K562 (cell line): ENCODE measurements around the gene NRP1. TPM values are rescaled to one million over a fixed set of nuclear protein-coding genes. Genes with fewer than 3 reads are reported as not detected.

Experiments
- ATAC-seq: fragments of 200-7000 bp; cut with Tn5 transposase; 3 replicates; pipeline ENCODE4 v1.9.1; 2020; ENCODE audit warnings: moderate library complexity
- BruUV-seq: library from RNA; stranded (reverse); fragments of 400-500 nt; replicated peaks from 2 replicates; lab custom pipeline; 2021; lab: Mats Ljungman, UMichigan
- CTCF ChIA-PET: fragments of 300-600 bp; formaldehyde crosslinking; extraction: SDS; loops from one replicate; lab custom pipeline; 2021; ENCODE audit warnings: low intra/inter-chr PET ratio; lab: Yijun Ruan, JAX
- POLR2A ChIA-PET: fragments of 300-600, 350-650 bp; sonication (Branson Sonifier 250); formaldehyde crosslinking; extraction: SDS; loops from one replicate; lab custom pipeline; 2021; ENCODE audit warnings: antibody characterized with exemption, inconsistent platforms; lab: Yijun Ruan, JAX
- DNase-seq, 4 experiments: peaks; one replicate each; pipeline versions ENCODE4 v3.0.0 to v3.0.0-alpha.2; 2011 to 2018; ENCODE audit warnings: low spot score in 3 of 4, mixed read lengths in 3 of 4; ENCODE audit errors: extremely low read depth in 1 of 4
- FAIRE-seq: peaks from 2 replicates; lab custom pipeline; 2011; peaks lifted over from hg19 to GRCh38; lab: Jason Lieb, UNC
- H2AFZ ChIP-seq: 2 replicates; pipeline ENCODE4 v1.6.0; 2011; ENCODE audit warnings: low read depth, low read length, control low read depth, inconsistent platforms
- H3K27ac ChIP-seq: fragments of 200-600 bp; 3 replicates; pipeline ENCODE4 v1.8.0; 2011; ENCODE audit warnings: low read depth, mild to moderate bottlenecking, control low read depth, inconsistent platforms, low read length, moderate library complexity, mixed read lengths; ENCODE audit errors: extremely low read depth
- H3K27me3 ChIP-seq, 2 experiments: fragments of 300-600 bp in 1 of 2; 2 replicates in 1 of 2; 3 replicates in 1 of 2; pipeline versions ENCODE4 v1.6.0 to v1.8.0; 2011; ENCODE audit warnings: inconsistent platforms in 2 of 2, low read length in 2 of 2, mild to moderate bottlenecking in 1 of 2, mixed read lengths in 1 of 2, moderate library complexity in 1 of 2; ENCODE audit not compliant: control insufficient read depth in 2 of 2, insufficient read depth in 2 of 2
- H3K36me3 ChIP-seq: fragments of 300-600 bp; 3 replicates; pipeline ENCODE4 v1.8.0; 2011; ENCODE audit warnings: mild to moderate bottlenecking, low read length, inconsistent platforms; ENCODE audit not compliant: control insufficient read depth, insufficient read depth
- H3K4me1 ChIP-seq, 2 experiments: fragments of 200-600 bp in 1 of 2; replicated peaks in 1 of 2; 2 replicates in 1 of 2; 3 replicates in 1 of 2; pipeline versions ENCODE4 v1.5.1 to v1.8.0; 2011; ENCODE audit warnings: inconsistent platforms in 2 of 2, low read length in 2 of 2, mild to moderate bottlenecking in 1 of 2, mixed read lengths in 1 of 2, moderate library complexity in 1 of 2; ENCODE audit not compliant: control insufficient read depth in 2 of 2, insufficient read depth in 2 of 2
- H3K4me2 ChIP-seq: 2 replicates; pipeline ENCODE4 v1.6.1; 2011; ENCODE audit warnings: low read length, control low read depth, inconsistent platforms, mixed read lengths; ENCODE audit not compliant: insufficient read depth
- H3K4me3 ChIP-seq: fragments of 200-600 bp; sonication (generic), shearing (Covaris generic); 2 replicates; pipeline ENCODE4 v1.5.1; 2016; ENCODE audit warnings: control low read depth, inconsistent platforms
- H3K79me2 ChIP-seq: fragments of 200-600 bp; 3 replicates; pipeline ENCODE4 v1.8.0; 2011; ENCODE audit warnings: low read length, inconsistent platforms; ENCODE audit not compliant: control insufficient read depth, insufficient read depth
- H3K9ac ChIP-seq, 2 experiments: 2 replicates each; pipeline versions ENCODE4 v1.6.0 to v1.6.1; 2011; ENCODE audit warnings: low read depth in 2 of 2, low read length in 2 of 2, control low read depth in 1 of 2, inconsistent platforms in 1 of 2, mild to moderate bottlenecking in 1 of 2, mixed read lengths in 1 of 2; ENCODE audit not compliant: insufficient read depth in 1 of 2
- H3K9me1 ChIP-seq: one replicate; pipeline ENCODE4 v1.6.0; 2011; ENCODE audit warnings: inconsistent platforms, mild to moderate bottlenecking, low read length, moderate library complexity; ENCODE audit not compliant: control insufficient read depth, insufficient read depth
- H3K9me3 ChIP-seq: replicated peaks from 2 replicates; pipeline ENCODE4 v1.5.1; 2011; ENCODE audit warnings: low read depth, low read length, inconsistent platforms; ENCODE audit not compliant: control insufficient read depth, insufficient read depth
- H4K20me1 ChIP-seq: replicated peaks from 2 replicates; pipeline ENCODE4 v1.6.1; 2011; ENCODE audit warnings: low read length, inconsistent platforms, mixed read lengths; ENCODE audit not compliant: control insufficient read depth, insufficient read depth
- E2F3 ChIP-seq: fragments of 250-450 bp; sonication (Bioruptor Pico); IDR thresholded peaks from 2 replicates; pipeline ENCODE4 v1.4.0; 2020; ENCODE audit warnings: mild to moderate bottlenecking
- E2F5 ChIP-seq: sonication (generic); formaldehyde crosslinking; IDR thresholded peaks from 2 replicates; pipeline ENCODE4 v1.8.0; 2022; ENCODE audit warnings: mild to moderate bottlenecking, missing genetic modification reagents
- EGR1 ChIP-seq: fragments of 450-650 bp; conservative IDR thresholded peaks from 2 replicates; pipeline ENCODE4 v1.6.1; 2017; ENCODE audit warnings: mild to moderate bottlenecking
- MCM5 ChIP-seq: fragments of 450-650 bp; IDR thresholded peaks from 2 replicates; pipeline ENCODE4 v1.6.1; 2016; ENCODE audit warnings: low read depth
- MEF2D ChIP-seq: conservative IDR thresholded peaks from 2 replicates; pipeline ENCODE4 v1.6.1; 2016; ENCODE audit warnings: low read depth, missing genetic modification characterization, missing compliant biosample characterization
- NKRF ChIP-seq: fragments of 450-650 bp; IDR thresholded peaks from 2 replicates; pipeline ENCODE4 v1.6.1; 2016; ENCODE audit warnings: borderline replicate concordance
- SAP30 ChIP-seq: fragments of 200-600 bp; sonication (generic); IDR thresholded peaks from 2 replicates; pipeline ENCODE4 v1.6.1; 2012; ENCODE audit warnings: borderline replicate concordance, low read depth, mild to moderate bottlenecking, moderate library complexity, low read length, control low read depth, inconsistent platforms; ENCODE audit not compliant: insufficient read depth, poor library complexity, severe bottlenecking
- SIN3A ChIP-seq, 2 experiments: fragments of 150-350 bp in 1 of 2; IDR thresholded peaks; 2 replicates each; pipeline ENCODE4 v1.6.1; 2011 to 2016; ENCODE audit warnings: borderline replicate concordance in 2 of 2, low read depth in 2 of 2, low read length in 2 of 2, mild to moderate bottlenecking in 2 of 2, moderate library complexity in 2 of 2; ENCODE audit not compliant: control insufficient read depth in 1 of 2
- STAT5A ChIP-seq: IDR thresholded peaks from 2 replicates; pipeline ENCODE4 v1.6.1; 2012; ENCODE audit warnings: low read length, inconsistent platforms, borderline replicate concordance
- TSC22D4 ChIP-seq: fragments of 450-650 bp; IDR thresholded peaks from 2 replicates; pipeline ENCODE4 v1.6.1; 2016; ENCODE audit warnings: missing genetic modification characterization, missing biosample characterization, control low read depth
- ZNF175 ChIP-seq: fragments of 200-800 bp; sonication (Bioruptor generic); IDR thresholded peaks from 2 replicates; pipeline ENCODE4 v1.6.1; 2016; ENCODE audit warnings: low read depth, mild to moderate bottlenecking, missing genetic modification characterization, missing compliant biosample characterization
- WGBS: fragments of 100-300 bp; shearing (Covaris generic); methylation state at CpG from one replicate; pipeline ENCODE4 v1.1.6; 2016; ENCODE audit warnings: low coverage, mixed read lengths; ENCODE audit not compliant: insufficient coverage; ENCODE audit errors: missing lambda C conversion rate; 5-methylcytosine and 5-hydroxymethylcytosine counted together
- in situ Hi-C: fragments of 300-500 bp; cut with MboI; formaldehyde crosslinking; loops from 4 replicates; pipeline ENCODE4 v1.15.0; 2018; ENCODE audit warnings: inconsistent platforms, mixed read lengths
- intact Hi-C: fragments of 100-400 bp; cut with micrococcal nuclease; formaldehyde crosslinking; loops from 2 replicates; pipeline ENCODE4 v1.14.2; 2022
- polyA plus RNA-seq, 8 experiments: library from polyadenylated mRNA; depleted of rRNA in 4 of 8; stranded (reverse) in 5 of 8; unstranded in 3 of 8; fragments of >200 nt; fragmentation: Nextera tagmentation in 2 of 8; fragmentation: Illumina TruSeq in 1 of 8; extraction: Ambion mirVana in 2 of 8; extraction: Trizol in 1 of 8; gene quantifications; 2 replicates each; pipeline versions ENCODE4 v1.2.1 to v1.2.3, GENCODE V29; 2011 to 2014; ENCODE audit warnings: inconsistent platforms in 1 of 8, missing spikeins in 1 of 8
- total RNA-seq, 7 experiments: library from RNA; depleted of rRNA in 6 of 7; stranded (reverse); fragments of >200 nt in 6 of 7; fragmentation: Illumina TruSeq in 2 of 7; extraction: Trizol in 2 of 7; gene quantifications; 2 replicates each; pipeline versions ENCODE4 v1.2.1 to v1.2.3, GENCODE V29; 2011 to 2021; ENCODE audit warnings: low replicate concordance in 1 of 7

NRP1 gene
- total and polyA plus RNA-seq, 9 of the 15 experiments (the other 6 are each of a cell fraction or from before 2014, with no cell fraction given): 0.01 to 0.38 (median 0.04) TPM; not detected in 5

GRCh38 chr10:33370434-33370930 is 36.0 kb upstream of the NRP1 start:
- Histone ChIP-seq H3K4me2 (no peak overlapping the region), H3K9me1 (no peaks in the 10 kb centered on the region), H2AFZ (no peak overlapping the region), H3K9me3 (no peaks in the 10 kb centered on the region), H3K79me2 (no peaks in the 10 kb centered on the region), H3K4me1 (no peaks in the 10 kb centered on the region), H4K20me1 (no peaks in the 10 kb centered on the region), H3K27me3 (no peaks in the 10 kb centered on the region), H3K4me3 (no peak overlapping the region), H3K9ac (no peak overlapping the region), H3K27ac (no peak overlapping the region), H3K36me3 (no peaks in the 10 kb centered on the region)
- DNase-seq (no peak), FAIRE-seq (no peak), ATAC-seq (no peak)
- POLR2A ChIA-PET: interaction anchor here (0.7 kb wide), 1 partner anchor 38 kb away, joined by 3 read pairs; no protein-coding TSS in a partner anchor
- no TSS peak for BruUV-seq
- TF ChIP-seq MCM5 (no peak), E2F3 (CRISPR knock-in tag) (no peak)
- WGBS: 0% methylated on average over 2 of the region's 2 CpGs
- in situ Hi-C loops (no loop called here), intact Hi-C loops (no loop called here)
- CTCF ChIA-PET: no interaction called here

GRCh38 chr10:33368086-33368485 is 33.6 kb upstream of the NRP1 start:
- WGBS: 0% methylated on average over 4 of the region's 4 CpGs
- intact Hi-C loops: no loop called here
- no peak overlapping the region for H3K27ac ChIP-seq
- no peaks in the 10 kb centered on the region for H3K27me3 ChIP-seq
- no peaks in the 10 kb centered on the region for H3K9me1 ChIP-seq
- H3K36me3 ChIP-seq: no peaks in the 10 kb centered on the region
- no peaks in the 10 kb centered on the region for H4K20me1 ChIP-seq
- H3K9me3 ChIP-seq: no peaks in the 10 kb centered on the region
- ChIA-PET CTCF (no interaction called here), POLR2A (no interaction called here)
- H3K4me1 ChIP-seq: no peaks in the 10 kb centered on the region
- H3K9ac ChIP-seq: no peak overlapping the region
- ATAC-seq: no peak
- H3K79me2 ChIP-seq: no peaks in the 10 kb centered on the region
- H2AFZ ChIP-seq: no peak overlapping the region
- BruUV-seq: no TSS peak
- in situ Hi-C loops: no loop called here
- no peak for DNase-seq
- H3K4me2 ChIP-seq: no peak overlapping the region
- FAIRE-seq: no peak
- no peak overlapping the region for H3K4me3 ChIP-seq
- TF ChIP-seq NKRF (no peak), E2F5 (no peak), SIN3A (IDR thresholded peaks at IDR 0.05; ENCODE audit: borderline replicate concordance in 2 of 2, control insufficient read depth in 1 of 2, low read depth in 2 of 2, low read length in 2 of 2) (no peak), SAP30 (no peak), EGR1 (no peak), ZNF175 (CRISPR knock-in tag) (no peak), TSC22D4 (tag) (no peak), MEF2D (tag) (no peak), STAT5A (no peak)
